Activated CD4-positive, alpha-beta T cell treated with anti-CD3 and anti-CD28 coated beads for 1 hour (primary cell): ENCODE measurements around the gene MYO3A.

ENCODE experiments used
- DNase-seq: peaks from one replicate; pipeline ENCODE4 v3.0.0-alpha.2; 2020

Gene MYO3A, protein sequence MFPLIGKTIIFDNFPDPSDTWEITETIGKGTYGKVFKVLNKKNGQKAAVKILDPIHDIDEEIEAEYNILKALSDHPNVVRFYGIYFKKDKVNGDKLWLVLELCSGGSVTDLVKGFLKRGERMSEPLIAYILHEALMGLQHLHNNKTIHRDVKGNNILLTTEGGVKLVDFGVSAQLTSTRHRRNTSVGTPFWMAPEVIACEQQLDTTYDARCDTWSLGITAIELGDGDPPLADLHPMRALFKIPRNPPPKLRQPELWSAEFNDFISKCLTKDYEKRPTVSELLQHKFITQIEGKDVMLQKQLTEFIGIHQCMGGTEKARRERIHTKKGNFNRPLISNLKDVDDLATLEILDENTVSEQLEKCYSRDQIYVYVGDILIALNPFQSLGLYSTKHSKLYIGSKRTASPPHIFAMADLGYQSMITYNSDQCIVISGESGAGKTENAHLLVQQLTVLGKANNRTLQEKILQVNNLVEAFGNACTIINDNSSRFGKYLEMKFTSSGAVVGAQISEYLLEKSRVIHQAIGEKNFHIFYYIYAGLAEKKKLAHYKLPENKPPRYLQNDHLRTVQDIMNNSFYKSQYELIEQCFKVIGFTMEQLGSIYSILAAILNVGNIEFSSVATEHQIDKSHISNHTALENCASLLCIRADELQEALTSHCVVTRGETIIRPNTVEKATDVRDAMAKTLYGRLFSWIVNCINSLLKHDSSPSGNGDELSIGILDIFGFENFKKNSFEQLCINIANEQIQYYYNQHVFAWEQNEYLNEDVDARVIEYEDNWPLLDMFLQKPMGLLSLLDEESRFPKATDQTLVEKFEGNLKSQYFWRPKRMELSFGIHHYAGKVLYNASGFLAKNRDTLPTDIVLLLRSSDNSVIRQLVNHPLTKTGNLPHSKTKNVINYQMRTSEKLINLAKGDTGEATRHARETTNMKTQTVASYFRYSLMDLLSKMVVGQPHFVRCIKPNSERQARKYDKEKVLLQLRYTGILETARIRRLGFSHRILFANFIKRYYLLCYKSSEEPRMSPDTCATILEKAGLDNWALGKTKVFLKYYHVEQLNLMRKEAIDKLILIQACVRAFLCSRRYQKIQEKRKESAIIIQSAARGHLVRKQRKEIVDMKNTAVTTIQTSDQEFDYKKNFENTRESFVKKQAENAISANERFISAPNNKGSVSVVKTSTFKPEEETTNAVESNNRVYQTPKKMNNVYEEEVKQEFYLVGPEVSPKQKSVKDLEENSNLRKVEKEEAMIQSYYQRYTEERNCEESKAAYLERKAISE (N-terminal part only)

DNA sequence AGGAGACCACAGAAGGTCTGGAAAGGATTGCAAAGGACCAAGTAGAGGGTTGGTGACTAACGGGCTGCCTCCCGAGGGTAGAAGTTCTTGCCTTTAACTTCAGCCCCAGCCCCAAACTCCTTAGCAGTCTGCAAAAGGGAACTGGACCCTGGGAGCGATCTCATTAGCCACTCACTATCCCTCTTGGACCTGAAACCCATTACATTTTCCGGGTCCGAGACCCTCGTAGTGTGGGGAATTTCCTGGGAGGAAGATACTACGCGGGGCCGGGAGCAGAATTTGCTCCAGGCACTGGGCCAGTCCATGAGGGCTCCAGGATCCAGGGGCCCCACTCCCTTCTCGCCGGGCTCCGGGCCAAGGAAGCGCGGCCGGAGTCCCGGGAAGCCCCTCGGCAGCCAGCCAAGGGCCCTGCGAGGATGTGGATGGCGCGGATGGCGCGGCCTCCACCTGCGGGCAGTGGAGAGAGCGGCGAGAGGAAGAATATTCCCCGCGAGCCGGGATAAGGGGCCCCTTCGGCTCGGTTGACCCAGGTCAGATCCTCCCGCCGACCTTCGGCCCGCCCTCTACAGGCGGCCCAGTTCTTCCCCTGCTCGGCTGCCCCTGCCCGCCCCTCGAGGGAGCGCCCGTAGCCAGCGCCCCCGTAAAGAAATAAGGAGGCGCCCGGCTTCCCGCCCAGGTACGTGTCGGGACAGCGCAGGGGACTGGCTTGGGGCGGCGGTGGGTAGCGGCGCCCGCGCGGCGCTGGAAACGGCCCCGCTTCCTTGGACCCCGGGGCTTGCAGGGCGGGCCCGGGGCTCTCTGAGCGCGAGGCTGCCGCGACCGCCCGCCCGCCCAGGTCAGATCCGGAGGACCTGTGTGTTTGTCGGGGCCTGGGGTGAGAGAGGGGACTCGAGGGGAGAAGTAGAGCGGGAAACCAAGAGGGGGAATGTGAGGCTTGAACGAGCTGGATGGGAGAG is at the start of gene MYO3A:
TSS of gene MYO3A (plus strand) at position 577 of the 956 bp plus-strand sequence. CDS start 17,882 bp downstream, outside the sequence.
- DNase-seq: no peak

DNA sequence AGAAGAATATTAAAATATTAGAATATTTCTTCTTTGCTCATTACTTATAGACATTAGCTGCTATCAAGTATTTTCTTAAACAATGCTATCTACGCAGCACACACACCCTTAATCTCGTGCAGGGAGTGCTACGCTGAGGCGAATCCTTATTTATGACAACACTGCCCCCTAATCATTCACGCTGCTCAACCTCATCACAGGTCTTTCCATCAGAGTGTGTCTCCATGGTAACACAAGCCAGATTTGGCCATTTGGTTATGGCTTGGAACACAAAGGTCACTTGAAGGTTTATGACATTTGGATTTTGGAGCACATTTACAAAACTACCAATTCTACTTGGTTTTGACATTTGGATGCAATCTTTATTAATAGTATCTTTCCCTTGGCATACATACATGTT is 45.4 kb upstream of the MYO3A start:
- no peak for DNase-seq

DNA sequence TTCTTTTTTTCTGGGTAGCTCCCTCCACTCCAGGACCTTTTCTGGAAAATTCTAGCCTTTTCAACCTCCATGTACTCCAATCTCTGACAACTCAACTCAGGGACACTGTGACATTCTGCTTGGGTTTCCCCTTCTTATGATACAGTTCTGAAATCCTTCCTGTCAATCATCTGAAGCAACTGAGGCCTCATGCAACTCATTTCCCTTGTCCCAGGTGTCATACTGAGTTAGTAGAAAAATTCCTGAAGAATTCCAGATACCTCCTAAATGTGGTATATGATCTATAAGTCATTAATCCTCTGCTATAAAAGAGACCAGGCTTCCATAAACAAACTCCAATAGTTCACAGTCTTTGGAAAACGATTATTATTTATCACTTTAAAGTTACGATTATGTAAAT is 43.0 kb upstream of the MYO3A start:
- DNase-seq: no peak

DNA sequence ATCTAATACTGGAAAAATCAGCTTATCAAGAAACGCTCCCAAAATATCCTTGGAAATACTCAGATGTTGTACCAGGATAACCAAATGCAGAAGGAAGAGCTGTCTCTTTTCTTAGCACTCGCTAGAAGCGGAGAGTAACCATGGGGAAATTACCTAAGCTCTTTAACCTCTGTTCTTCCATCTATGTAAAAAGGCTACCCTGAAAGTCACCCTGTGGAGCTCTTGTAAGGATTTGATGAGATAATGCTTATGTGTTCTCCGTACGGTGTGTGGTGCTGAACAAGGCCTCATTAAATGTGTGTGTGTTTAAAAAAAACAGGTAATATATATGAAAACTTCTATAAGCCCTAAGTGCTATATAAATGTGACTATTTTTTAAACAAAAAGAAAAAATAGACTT is 38.2 kb upstream of the MYO3A start:
- no peak for DNase-seq

DNA sequence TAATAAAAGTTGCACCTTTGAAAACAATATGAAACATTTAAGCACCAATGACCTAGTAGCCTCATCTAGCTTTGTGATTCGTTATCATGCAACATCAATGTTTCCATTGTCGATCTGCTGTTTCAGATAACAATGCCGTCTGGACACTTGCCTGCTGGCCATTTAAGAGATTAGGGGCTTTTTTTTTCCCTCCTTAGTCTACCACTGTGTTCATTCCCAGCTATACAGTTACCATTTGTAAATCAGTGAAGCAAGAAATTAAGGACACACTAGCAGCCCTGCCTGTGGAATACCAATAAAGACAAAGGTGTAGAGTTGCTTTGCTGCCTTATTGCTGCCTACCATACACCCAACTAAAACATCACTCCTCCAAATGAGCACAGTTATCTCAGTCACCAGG is 37.6 kb upstream of the MYO3A start:
- no peak for DNase-seq

DNA sequence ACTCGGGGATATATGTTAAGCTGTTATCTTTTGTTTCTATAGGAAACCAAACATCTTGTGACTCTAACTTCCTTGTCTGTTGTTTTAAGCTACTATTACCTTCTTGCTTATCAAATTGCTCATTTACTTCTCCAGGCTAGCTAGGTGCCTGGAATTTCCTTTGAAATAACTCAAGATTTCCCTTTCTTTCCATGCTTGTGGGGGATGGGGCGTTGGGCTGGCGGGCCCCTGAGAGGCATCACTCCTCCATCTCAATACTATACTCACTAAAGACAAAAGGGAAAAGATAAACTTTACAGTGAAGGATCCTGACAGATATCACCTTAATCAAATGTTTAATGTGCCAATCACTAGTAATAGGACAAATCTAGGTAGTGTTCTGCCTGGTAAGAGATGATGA is 34.7 kb upstream of the MYO3A start:
- no peak for DNase-seq

DNA sequence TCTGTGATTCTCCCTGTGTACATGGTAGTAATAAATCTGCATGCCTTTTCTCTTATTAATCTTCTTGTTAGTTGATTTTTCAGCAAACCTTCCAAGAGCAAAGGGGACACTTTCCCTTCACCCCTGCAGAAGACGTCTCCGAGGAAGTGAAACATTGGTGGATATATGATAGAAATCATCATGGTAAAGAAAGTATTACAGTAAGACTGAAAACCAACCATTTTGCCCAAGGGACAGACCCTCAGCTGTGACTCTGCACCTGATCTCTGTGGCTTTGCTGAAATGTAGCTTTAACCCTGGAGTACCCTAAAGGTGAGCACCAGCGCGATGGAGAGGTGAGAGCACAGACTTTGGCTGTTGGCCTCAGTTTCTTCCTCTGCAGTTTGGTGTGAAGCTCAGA is 32.8 kb upstream of the MYO3A start:
- no peak for DNase-seq

DNA sequence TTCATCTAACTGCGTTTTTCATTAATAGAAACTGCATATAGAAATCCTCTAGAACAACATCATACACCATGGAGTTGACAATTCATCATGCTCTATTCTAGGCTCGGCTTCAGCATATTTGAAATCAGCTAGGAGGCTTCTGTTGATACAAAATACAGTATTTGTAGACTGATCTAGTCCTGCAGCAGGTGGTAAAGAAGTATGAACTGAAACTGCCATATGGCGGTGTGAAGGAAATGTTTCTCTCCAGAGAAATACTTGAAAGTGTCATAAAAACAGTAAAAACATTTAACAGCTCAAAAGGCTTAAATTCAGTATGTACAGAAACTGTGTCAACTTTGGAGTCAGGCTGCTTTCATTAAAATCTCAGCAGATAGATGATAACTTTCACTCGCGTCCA is 32.0 kb upstream of the MYO3A start:
- no peak for DNase-seq

DNA sequence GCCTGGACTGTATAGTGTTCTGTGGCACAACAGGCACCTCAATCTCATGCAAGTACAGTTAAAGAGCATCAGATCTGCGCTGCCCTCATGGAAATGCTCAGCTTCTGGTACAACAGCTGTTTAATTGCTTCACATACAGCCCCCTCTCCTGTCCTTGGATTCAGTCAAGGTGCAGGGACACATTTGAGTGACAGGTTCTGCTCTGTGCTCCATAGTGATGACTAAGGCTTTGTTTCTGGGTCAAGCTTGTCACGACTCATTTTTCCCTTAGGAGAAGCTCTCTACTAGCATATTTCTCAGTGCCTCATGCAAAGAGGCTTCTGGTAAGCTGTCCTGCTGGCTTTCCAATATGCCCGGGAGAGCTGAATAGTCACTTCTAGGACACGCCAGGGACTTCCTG is 26.8 kb upstream of the MYO3A start:
- DNase-seq: no peak

DNA sequence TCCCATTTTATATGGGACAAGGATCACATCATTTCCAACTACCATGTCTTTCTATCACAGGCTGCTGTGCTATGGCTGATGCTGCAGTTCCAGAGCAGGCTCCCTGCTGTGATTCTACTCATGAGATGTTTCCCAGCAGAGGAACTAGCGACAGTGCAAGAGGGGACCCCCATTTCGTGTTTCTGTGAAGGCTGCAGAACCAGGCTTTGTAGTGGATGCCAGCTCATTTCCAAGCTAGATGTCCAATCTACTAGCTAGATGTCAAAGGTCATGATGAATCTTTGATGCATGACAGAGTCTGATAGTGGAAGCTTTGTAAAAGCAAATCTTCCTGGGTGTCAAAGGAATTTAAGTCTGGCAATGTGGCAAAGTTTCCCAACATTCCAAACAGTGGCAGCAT is 21.2 kb upstream of the MYO3A start:
- DNase-seq: no peak

DNA sequence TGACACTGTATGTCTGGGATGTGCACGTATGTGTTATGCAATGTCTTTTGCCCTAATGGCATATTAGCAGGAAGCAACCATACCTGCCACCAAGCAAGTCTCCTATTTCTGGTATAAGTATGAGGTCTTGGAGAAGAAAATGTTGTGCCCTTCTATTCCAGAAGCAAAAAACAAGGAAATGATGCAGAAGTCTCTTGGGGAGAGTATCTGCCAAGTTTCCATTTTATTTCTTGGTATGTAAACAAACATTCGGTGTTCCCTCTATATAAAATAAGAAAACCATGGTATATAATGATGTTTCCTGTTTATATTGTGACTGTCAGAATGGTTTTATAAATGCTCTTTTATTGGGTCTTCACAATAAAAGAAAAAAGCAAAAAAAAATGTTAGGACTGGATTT is 19.3 kb upstream of the MYO3A start:
- DNase-seq: no peak

DNA sequence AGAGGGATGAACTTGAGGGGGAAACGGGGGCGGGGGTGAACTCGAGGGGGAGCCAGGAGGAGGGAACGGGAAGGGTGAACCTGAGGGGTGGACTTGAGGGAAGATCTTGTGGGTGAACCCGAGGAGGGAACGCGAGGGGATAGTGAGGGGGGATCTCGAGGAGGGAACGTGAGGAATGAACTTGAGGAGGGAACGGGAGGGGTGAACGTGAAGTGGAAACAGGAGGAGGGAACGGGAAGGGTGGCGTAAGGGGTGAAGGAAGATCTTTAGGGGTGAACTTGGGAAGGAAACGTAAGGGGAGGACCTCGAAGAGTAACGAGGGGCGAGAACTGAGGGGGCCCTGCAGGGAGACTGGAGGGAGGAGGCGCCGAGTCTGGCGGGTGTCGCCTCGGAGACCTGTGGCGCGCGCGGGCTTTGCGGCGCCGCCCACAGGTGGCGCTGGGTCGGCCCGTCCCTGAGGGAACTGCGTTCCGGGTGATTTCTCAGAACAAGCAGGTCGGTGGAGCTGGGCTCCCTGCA is 651 bp downstream of the MYO3A start:
- no peak for DNase-seq

DNA sequence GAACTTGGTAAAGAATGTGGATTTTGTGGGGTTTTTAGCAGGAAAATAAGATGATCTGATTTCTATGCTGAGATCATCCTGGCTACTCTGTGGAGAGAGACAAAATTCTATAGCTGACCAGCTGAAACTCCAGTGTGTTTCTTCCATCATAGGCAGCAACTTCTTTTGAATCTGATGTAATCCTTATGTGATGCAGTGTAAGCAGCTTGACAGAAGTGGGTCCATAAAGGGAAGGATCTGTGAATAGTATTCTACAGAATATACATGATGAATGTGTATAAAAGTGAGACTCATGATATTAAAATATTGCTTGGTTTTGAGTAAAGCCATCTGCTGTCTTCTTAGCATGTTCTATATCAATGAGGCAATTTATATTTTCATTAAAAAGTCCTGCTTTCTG is 4.4 kb downstream of the MYO3A start:
- no peak for DNase-seq

DNA sequence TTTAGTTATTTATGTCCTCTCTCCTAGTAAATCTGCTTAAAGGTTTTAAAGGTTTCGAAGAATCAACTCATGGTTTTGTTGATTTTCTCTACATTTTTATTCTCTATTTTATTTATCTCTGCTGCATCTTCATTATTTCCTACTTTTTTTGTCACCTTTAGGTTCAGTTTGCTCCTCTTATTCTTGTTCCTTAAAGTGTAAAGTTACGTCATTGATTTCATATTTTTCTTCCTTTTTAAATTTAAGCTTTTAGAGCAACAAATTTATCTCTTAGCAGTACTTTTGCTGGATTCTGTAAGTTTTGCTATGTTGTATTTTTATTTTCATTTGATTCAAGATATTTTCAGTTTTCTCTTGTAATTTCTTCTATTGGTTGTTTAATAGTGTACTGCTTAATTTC is 10.7 kb downstream of the MYO3A start:
- no peak for DNase-seq

DNA sequence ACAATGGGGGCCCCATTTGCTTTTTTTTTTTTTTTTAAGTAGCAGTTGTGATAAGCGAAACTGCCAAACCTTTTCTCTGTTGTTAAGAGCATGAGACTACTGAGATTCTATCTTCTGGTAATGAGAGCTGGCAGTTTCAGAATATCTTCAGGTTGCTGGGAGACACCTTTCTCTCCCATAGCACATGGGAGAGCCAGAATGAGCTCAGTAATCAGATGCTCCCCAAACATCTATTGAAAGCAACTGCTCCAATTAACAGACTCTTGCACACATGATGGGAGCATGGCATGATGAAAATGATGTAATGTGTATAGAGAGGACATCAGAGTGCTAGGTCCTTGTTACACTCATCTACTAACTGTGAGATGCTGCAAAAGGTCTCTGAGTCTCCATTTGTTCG is 18.8 kb downstream of the MYO3A start:
- no peak for DNase-seq

DNA sequence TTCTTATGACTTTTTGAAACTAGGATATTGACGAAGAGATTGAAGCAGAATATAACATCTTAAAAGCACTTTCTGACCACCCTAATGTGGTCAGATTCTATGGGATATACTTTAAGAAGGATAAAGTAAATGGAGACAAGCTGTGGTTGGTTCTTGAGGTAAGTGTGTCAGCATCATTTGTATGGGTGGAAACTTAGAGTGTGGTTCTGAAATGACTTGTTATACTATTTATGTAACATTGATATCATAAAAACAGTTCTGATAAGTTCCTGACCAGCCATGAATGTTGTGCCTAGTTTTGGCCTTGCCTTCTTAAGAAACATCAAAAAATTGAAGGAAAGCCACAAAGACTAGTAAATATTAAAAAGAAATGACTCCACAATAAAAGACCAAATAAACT is 20.8 kb downstream of the MYO3A start:
- no peak for DNase-seq

DNA sequence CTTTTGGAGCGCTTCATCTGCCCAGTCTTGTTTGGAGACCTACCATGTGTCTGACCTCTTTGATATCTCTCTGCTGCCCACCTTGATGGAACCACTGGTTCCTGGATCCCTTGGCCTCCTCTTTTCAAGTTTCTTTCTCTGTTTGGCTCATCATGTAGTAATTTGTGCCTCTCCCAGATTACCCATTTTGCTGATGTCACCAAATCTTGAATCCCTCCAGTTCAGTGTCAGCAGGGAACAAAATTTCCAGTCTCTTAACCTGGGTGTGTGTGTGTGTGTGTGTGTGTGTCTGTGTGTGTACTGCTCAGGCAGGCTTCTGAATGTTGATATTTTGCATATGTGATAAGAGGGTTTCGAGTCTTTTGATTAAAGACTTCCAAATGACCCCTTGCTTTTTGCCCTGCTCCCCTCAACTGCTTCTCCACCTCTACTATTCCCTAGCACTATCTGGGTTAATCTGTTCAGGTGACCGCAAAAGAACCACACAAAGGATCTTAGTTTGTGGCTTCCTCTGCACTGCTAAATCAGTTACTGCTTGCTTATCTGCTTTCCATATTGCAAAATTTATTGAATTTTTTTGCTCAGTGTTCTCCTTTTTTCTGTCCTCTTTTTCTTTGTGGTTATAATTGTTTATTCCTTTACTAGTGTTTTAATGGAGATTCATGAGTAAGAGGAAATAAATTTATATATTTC is 25.7 kb downstream of the MYO3A start:
- DNase-seq: no peak

DNA sequence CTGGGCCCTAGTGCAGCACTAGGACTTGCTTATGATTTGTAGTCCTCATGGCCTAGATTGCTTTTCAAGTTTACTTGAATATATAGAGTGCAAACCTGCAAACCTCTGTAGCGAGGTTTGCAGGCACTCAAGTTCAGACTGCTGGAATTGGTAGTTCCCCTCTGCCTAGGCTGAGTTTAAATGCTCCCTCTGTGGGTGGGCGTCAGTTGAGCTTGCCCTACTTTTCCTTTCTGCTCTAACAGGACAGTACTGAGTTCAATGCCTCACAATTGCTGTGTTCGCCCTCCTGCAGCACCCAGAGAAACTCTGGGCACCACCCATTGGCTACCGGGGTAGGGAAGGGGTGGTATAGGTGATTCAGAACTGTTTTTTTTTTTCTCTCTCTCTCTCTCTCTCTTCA is 31.6 kb downstream of the MYO3A start:
- DNase-seq: no peak

DNA sequence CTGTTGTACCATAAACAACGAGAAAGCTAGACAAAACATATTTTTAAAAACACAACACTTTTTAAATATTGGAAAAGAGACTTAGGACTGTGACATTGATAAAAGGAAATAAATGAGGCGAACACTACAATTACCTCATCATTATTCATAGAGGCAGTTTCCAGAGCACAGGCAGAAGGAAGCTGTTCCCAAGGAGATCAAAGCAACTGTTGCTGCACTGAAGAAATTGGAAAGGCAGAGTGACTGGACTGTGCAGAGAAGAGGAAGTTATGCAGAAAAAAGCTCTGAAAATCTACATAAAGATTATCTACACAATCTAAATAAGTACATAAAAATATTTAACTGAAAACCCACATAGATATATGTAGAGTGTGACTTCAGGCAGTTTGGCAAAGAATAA is 32.8 kb downstream of the MYO3A start:
- no peak for DNase-seq

DNA sequence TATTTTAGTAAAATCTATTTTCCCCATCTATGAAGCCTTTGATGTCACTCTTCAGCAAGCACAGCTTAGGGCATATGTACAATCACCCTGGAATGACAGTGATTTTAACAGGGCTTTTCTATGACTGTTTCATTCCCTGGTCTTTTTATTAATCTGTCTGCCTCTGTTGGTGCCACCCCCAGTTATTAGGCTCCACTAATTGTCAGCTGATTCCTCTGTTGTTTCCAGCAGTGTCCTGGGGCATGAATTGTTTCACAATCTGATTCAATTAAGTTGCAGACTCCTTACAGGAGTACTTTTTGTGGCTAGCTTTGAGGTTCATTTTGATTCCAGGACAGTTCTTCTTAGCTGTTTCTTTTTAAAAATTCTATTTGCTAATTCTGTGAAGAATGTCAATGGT is 38.6 kb downstream of the MYO3A start:
- no peak for DNase-seq

DNA sequence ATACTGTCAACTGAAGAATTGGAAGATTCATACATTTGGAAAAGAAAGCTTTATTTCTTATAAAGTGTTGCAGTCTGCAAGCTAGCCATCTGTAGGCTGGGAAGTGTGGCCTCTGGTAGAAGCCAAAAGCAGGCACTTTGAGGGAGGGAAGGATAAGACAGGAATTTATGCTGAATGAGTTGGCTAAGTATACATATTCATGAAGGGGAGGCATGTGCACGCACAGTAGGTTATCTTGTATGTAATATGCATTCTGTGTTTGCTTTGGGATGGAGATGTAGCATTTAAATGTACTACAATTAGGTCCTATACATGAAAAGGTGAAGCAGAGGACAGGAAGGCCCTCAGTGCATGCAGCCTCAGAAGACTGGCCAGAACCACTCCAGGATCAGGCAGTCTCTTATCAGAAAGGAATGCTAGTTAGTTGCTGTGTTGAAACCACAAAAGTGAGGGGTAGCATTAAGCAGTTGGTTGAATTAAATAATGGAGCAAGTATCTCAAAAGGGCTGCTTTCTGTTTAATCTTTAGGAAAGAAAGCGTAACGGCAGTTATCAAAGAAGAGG is 40.9 kb downstream of the MYO3A start:
- DNase-seq: no peak
